Measurements from ENCODE around the gene ATG5.
"Not testable (repeated sequence)": the region's sequence is repeated elsewhere in the genome, so short reads cannot be mapped to it uniquely, and the experiment has no call there.

Gene ATG5

DNA sequence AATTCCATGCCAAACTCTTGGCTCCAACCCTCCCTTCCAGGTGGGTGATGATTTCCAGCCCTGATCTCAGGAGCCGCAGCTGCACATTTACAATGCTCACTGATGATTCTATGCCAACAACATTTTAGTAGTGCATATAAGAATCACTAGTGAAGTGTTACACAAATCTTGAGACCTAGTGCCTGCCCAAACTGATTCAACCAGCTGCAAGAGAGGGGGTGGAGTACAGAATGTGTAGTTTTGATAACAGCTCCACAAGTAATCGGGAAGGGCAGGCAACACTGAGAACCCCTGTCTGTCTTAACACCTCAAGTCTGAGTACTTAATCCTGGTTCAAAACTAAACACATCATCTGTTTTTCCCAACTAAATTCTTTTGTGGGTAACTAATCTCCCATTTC is 147.8 kb downstream of the ATG5 start:
- no peak for DNase-seq

DNA sequence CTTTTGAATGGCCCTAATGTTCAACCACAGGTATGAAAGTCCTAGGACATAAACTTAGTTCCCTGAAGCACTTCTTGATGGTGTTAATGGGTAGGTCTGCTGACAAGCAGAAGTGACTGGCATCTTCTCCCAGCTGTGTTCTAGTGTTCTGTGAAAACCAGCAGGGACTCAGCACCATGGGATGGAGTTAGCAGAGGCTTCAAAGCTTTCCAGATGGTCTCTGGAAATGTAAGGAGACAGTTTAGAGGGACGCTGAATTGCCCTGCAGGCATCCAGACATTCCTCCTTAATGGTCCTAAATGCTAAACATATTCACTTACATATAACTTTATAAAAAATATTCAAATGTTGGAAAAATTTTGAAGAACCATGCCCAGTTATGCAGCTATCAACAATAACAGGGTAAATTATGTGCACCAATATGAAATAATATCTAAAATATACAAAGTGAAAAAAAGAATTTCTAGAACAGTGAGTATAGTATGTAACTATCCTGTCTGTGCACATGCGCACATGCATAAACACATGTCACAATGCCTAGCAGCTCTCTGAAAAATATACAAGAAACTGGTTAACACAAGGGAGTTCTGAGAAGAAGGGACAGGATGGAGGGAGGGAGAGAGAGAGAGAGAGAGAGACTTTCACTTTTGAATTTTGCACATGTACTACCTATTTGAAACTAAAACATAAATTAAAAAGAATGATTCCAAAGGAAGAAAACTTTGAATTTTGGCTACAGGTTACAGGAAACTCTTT is 152.3 kb downstream of the ATG5 start:
- no peak for DNase-seq

DNA sequence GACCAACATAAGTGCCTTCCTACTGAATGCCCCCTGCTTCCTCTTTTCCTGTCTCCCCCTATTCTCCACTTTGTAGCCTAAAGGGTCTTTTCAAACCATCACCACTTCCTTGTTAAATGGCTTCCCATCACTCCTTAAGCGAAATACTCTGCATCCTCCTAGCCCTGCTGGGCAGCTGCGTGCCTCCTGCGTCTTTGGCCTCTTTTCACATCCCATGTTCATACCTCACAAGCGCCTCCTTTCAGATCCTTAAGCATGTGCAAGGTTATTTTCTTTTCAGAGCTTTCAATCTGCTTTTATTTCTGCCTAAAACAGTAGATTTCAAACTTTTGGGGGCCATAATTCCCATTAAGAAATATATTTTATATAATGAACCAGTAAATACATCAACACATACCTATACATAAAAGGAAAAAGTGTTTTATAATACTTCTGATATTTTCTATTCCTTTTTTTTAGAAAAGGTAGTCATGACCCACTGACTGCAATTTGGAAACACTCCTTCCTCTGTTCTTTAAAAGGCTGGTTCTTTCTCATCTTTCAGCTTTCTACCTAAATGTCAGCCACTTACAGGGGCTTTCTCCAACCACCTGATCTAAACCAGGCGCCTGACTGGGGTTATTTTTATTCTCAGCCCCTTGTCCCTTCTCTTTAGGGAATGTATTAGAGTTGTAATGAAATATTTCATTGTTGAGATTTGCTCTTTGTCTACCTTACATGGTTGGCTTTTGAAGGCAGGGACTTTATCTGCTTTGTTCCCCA is 155.3 kb downstream of the ATG5 start:
- no peak for DNase-seq

DNA sequence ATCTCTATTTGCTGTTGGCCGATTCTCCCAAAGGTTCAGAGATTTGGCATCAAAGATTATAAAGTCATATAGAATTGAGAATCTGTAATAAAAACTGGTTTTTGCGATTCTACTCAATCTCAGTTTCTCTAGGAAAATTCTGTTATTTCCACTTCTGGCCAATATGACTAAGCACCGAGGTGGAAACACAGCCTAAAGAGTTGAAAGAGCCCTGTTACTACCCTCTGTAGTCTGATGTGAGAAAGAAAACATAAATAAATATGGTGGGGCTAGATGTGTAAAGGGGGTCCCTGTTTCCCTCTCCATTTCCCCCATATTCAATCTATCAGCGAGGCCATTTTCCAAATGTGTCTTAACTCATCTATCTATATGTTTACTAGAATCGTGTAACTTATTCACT is 156.0 kb downstream of the ATG5 start:
- no peak for DNase-seq

DNA sequence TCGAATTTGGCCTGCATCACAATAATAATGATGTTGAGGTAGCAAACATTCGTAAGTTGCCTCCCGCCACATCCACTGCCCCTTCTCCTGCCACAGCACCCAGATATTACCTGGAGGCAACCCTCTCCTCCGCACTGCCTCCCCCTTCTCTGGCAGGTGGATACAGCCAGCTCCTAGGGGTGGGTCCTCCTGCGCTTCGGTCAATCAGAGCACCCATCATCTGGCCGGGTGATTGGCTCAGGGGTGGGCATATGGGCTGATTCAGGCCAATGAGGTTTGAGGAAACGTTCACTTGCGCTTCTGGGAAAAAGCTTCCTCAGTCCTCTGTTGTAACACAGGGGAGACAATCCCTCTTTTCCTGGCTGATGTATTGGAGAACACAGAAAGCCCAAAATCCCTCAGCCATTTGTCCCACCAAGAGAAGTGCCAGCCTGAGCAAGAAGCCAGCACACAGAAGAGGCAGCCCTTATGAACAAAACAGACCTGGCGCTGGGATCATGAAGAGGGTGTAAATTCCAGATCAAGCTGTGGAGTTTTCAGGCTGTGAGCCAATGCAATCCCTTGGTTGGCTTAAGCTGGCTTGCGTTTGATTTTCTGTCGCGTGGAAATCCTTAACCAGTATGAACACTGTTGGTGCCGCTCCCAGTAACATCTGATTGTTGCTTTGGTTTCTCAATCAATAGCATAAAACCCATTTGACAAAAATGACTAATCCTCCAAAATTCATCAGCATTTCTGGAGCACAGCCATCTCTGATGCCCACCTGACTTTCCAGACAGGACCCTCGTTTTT is 157.3 kb downstream of the ATG5 start:
- DNase-seq = no peak

DNA sequence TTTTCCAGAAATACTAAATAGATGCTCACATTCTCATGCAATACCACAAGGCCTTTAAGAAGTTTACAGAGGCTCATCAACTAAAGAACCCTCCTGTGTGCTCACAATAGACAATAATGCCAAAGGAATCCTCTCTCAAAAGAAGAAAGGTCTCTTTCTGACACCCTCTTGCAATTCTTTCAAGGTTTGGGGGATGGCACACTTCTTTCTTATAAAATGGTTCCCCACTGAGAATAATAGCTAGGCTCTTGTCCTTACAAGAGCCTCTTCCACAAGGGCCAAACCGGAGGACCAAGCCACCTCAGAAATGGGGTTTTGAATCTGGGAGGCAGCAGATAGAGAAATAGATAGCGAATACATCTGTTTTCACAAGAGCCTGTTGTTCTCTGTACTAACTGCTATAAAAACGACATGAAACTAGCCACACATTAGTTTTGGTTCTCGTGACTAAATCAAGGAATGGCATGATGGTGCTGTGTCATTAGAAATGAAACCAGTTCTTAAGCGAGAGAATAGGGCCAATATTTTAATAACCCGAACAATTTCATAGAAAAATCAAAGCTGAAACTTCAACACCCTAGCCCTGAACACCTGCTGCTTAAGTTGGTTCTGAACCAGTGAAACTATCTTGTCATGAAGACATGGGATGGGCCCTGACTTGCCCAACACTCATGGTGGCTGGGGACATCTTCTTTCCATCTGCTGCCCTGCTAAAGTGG is 158.3 kb downstream of the ATG5 start:
- DNase-seq = no peak

DNA sequence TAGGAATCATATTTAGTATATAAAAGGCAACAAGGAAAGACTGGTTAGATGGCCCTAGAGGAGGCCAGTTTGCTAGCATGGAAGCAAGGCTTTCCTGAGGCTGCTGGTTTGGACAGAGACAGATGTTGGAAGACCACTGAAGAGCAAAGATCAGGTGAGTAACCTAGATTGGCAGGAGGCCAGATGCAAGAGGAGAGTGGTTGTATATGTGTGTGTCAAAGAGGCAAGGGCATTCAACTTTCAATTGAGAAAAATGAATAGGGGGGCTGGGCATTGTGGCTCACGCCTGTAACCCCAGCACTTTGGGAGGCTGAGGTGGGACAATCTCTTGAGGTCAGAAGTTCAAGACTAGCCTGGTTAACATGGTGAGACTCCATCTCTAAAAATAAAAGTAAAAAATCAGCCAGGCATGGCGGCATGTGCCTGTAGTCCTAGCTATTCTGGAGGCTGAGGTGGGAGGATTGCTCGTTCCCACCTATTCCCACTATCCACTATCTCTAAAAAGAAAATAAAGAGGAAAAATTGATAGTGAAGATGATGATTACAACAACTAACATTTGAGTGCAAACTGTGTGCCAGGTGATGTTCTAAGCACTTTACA is 159.6 kb downstream of the ATG5 start:
- DNase-seq = no peak

DNA sequence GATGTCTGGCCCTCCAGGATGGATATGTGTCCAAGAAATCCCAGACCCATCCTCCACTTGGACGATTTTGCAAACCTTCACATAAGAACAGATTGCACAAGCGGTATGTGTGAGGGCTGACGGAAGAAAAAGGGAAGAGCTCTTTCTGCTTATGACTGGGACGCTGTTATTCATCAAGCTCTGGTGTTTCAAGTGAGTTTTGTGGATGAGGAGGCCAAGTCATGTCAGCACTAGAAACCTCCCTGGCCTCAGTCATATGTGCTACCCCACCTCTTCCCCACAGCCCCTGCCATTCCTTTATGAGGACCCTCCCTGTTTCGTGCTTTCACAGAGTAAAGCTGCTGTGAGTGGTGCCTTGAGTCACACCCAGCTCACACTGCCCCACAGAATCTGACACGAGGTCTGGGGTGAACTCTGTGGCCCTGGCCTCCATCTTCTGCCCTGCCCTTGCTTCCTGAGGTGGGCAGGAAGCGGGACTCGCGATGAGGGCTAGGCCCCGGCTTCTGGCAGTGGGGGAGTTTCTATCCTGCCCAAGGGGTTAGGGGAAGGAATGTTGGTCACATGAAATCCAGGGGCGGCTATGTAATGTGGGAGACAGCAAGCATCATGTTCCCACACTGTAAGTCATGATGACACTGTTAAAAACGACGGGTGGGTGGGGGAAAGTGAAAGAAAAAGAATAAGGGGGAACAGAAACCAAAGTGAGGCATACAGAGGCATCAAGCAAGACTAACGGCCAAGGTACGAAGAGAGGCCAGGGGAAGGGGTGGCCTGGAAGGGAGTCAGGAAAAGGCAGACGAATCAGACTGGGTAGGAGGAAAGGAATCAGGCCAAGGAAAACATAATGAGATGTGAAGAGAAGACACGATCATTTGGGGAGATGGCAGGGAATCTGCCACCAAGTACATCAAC is 161.3 kb downstream of the ATG5 start:
- DNase-seq = peak; percentile 86

DNA sequence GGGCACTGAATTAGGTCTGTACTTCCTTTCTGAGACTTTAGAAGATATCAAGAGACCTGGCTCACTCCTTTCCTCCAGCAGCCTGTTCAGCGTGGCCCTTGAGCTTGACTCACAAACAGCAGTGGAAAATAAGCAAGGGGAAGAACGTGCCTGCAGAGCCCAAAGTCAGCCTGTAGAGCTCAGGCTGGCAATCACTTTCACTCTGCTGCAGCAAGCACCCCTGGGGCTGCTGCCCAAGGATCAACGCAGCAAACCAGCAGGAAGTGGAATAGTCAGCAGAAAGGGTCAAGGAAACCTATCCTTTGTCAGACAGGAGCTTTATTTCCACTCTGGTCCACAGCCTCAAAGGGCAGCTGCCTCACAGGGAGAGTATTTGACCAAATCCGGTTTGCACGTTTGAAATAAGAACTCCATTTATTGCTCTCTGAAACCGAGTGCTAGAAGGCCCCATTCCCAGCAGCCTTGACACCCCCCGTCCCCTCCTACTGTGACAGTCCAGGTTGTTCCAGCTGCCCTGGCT is 162.1 kb downstream of the ATG5 start:
- DNase-seq = peak; percentile 69

DNA sequence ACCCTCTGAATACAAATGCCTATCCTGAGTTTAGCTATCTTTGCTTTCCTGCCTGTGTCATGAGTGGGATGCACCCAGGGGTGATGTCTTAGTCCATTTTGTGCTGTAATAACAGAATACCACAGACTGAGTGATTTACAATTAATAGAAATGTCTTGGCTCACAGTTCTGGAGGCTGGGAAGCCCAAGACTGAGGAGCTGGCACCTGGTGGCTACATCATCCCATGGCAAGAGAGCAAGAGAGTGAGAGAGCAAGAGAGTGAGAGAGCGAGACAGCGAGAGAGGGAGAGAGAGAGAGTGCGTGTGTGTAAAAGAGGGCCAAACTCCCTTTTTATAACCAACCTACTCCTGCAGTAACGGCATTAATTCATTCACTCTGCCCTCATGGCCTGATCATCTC is 162.6 kb downstream of the ATG5 start:
- DNase-seq = no peak

DNA sequence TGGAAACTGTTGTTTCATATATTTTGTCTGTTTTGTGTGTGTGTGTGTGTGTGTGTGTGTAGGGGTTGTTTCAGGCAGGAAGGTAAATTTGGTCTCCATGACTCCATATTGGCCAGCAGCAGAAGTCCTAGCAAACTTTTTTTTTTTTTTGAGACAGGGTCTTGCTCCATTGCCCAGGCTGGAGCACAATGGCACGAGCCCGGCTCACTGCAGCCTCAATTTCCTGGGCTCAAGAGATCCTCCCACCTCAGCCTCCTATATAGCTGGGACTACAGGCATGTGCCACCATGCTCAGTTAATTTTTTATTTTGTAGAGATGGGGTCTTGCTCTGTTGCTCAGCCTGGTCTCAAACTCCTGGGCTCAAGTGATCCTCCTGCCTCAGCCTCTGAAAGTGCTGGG is 163.7 kb downstream of the ATG5 start:
- DNase-seq = no peak

DNA sequence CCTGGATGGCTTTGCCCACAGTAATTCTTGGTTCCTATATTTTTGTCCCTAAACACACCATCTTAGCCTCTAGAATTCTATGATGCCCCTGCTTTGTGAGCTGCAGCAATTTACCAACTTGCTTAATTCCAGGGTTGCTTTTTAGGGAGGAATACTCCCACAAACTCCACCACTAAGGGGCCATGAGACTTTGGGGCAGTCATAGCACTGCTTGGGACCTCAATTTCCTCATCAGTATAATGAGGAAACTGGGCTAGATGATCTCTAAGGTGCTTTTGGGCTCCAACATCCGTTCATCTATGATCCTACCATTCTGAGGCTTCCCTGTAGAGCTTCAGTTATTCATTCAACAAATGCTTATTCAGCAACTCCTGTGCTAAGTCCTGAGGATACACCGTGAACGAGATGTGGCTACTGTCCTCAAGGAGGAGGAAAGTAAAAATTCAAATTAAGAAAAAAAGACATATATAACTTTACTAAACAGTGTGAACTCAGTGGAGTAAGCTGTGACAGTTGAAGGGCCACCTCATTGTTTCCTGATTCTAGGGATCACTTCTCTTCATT is 164.2 kb downstream of the ATG5 start:
- no peak for DNase-seq

DNA sequence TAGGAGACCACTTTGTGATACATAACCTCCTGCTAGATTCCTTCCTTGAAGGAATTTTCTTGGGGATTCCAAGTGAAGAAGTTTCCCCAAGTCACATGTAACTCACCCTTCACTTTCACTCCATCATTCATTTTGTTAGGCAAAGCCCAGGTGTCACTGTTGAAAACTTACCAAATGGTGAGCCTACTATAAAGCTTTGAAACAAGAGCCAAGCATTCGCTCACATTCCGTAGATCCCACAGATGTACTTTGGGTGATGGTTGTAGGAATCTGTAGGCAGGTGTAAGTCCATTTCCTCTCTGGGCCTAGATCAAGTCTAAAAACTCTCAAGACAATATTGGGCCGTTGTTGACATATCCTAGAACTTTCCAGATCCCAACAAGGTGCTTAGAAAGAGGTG is 165.4 kb downstream of the ATG5 start:
- DNase-seq = no peak

DNA sequence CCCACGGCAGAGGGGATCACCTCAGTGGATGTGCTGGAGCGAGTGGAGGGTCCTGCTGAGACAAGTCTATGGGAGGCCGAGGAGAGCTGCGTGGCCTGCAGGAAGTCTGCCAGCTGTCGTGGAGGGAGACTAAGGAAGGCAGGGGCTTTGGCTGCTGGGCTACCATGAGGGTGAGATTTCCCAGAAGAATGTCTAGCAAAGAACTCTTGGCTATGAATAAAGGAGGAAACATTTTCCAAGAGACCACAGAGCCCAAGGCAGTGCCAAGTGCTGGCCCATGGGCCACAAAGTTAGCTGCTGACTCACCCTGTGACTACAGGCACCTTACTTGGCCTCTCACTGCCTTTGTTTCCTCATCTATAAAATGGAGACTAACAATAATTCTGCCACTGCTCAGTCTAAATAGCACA is 166.0 kb downstream of the ATG5 start:
- DNase-seq = no peak

DNA sequence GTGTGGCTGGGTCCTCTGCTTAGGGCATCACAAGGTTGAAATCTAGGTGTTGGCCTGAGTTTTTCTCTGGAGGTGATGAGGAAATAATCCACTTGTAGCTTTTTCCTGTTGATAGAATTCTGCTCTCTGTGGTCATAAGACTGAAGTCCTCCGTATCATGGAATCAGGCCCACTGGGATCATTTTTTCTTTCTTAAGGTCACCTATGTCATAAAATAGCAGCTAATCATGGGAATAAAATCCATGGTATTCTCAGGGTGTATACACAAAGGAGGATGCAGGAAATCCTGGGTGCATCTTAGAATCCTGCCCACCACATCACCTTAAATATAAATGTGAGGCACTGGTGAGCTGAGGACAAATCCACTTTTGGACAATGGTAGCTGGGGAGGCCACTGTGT is 166.7 kb downstream of the ATG5 start:
- no peak for DNase-seq

DNA sequence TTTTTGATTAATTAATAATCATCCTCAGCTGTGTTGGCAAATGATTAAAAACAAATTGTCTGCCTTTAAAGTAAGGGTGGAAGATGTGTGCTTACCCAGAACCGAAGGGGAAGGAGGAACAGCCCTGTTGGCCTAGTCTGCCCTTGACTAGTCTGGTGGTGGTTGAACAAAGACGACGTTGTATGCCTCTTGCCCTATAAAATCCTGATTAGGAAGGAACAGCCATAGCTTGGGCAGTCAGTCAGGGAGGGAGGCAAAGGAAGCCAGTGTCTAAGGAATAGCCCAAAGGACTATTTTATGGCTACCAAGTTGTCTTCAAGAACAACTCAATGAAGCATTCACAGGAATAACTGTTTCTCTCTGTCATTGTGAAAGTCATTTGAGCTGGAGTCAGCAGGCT is 168.7 kb downstream of the ATG5 start:
- DNase-seq = no peak

DNA sequence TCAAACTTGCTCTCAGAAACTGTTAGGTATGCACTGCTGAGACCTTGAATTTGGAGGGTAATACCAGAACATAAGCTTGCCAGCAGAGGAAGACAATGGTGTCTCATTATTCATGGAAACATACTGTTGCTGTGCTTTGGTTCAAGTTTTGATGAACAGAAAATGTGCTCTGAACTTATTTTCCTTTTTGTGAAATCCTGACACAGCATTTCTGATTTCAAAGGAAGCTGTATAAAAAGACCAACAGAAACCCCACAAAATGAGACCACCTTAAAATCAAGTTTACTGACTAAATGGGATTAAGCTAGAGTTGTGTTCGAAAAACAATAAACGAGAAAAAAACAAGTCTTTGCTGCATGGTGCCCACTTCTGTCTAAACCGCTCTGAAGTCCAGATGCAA is 169.1 kb downstream of the ATG5 start:
- no peak for DNase-seq

DNA sequence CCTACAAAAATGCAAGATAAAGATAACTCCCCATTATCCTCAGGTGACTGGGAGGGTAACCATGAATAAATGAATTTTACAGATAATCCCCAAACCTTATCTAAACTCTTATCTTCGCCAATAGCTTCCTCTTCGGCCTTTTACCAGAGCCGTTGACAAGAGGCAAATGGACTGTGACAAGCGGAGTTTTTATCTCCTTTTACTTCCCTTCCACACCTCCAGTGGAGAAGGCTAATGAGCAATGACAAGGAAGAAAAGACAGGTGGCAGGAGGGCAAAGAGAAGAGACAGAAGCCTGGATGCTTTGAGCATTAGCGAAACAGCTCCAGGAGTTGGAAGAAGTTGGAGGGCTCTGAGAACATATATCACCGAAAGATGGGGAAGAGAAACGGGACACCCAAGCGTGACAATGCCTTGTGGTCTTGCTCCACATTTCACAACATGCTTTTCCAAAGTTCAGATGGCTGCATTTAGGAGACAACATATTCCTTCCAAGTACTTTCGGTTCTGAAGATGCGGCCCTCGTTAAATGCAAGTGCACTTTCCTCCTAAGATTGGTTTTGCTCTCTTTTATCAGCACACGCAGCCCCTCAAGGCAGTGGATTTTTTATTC is 170.2 kb downstream of the ATG5 start:
- no peak for DNase-seq

DNA sequence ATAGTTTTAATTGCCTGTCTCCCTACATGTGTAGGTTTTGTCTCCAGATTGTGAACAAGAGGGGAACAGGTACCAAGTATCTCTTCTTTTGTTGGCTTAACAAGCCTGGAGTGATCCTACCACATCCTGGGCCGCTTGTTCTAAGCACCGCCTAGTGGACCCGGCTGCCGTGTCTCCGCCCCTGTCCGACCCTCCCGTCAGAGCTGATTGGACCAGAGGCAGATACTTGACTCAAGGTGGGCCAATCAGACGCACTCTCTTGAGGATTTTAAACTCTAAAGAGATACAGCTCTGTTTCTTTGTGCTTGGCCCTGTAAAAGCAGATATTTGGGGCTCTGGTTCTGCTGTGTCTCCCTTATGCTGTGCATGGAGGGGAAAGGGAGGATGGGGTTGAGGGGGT is 171.2 kb downstream of the ATG5 start:
- no peak for DNase-seq

DNA sequence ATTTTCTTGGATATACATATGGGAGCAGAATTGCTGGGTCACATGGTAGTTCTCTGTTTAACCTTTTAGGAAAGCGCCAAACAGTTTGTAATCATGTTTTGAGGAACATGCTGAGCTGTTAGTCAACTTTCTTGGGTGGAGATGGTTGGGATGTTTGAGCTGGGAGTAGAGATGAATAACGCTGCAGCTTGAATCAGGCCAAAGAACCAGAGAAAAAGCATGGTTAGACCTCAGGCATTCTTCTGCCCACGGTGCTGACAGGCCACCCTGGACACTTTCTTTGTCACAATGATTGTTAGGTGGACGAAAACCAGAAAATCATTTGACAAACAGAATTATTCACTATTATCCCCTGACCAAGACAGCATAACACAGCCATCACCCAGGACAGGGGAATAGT is 172.6 kb downstream of the ATG5 start:
- no peak for DNase-seq

DNA sequence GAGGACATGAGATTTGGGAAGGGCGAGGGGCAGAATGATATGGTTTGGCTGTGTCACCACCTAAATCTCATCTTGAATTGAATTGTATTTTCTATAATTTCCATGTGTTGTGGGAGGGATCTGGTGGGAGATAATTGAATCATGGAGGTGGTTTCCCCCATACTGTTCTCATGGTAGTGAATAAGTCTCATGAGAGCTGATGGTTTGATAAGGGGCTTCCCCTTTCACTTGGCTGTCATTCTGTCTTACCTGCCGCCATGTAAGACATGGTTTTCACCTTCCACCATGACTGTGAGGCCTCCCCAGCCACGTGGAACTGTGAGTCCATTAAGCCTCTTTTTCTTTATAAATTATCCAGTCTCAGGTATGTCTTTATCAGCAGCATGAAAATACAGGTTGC is 173.1 kb downstream of the ATG5 start:
- DNase-seq = not testable (repeated sequence)
